Inflammatory macrophage treated with lipopolysaccharide for 1 hour (primary cell): Measurements from ENCODE around the gene XRCC1.
"Not testable (repeated sequence)": the region's sequence is repeated elsewhere in the genome, so short reads cannot be mapped to it uniquely, and the experiment has no call there.

Experiments
- DNase-seq, 2 donors: peaks; one replicate each; pipeline ENCODE4 v3.0.0-alpha.2; 2020 to 2022

XRCC1 gene

GRCh38 chr19:43575156-43575950, at the start of gene XRCC1, which contains the start of gene PINLYP:
Gene XRCC1, minus strand, starts transcription at chr19:43575527. Its CDS starts 69 bp downstream, at chr19:43575458.
Gene PINLYP, plus strand, starts transcription at chr19:43575801. Its CDS starts 1,391 bp downstream, at chr19:43577192.
- peak; percentile 98 to 99 for DNase-seq

GRCh38 chr19:43624933-43625332, 49.6 kb upstream of the XRCC1 start:
- DNase-seq, result peak; percentile 40 to 50

GRCh38 chr19:43623889-43624670, 48.8 kb upstream of the XRCC1 start:
- no peak for DNase-seq

GRCh38 chr19:43622956-43623355, 47.6 kb upstream of the XRCC1 start:
- DNase-seq, result no peak

- DNase-seq, result no peak
Observed at GRCh38 chr19:43622070-43622469, 46.7 kb upstream of the XRCC1 start.

GRCh38 chr19:43620061-43621001, 45.0 kb upstream of the XRCC1 start:
- no peak for DNase-seq

GRCh38 chr19:43619262-43620060, 44.1 kb upstream of the XRCC1 start, which contains the start of gene ZNF428:
Gene ZNF428, minus strand, starts transcription at chr19:43619629. Its CDS starts 5,325 bp downstream, at chr19:43614304.
- peak; percentile 86 to 88 for DNase-seq

- no peak for DNase-seq
Observed at GRCh38 chr19:43618921-43619261, 43.6 kb upstream of the XRCC1 start.

GRCh38 chr19:43616954-43617353, 41.6 kb upstream of the XRCC1 start:
- DNase-seq, result no peak

GRCh38 chr19:43616306-43616705, 41.0 kb upstream of the XRCC1 start:
- DNase-seq, result no peak

- DNase-seq, result no peak
Observed at GRCh38 chr19:43612374-43612773, 37.0 kb upstream of the XRCC1 start.

- no peak for DNase-seq
Observed at GRCh38 chr19:43611788-43612187, 36.5 kb upstream of the XRCC1 start, which contains the start of gene SRRM5. Gene SRRM5, plus strand, starts transcription at chr19:43612088. Its CDS starts 34 bp downstream, at chr19:43612122.

- DNase-seq, result no peak
Observed at GRCh38 chr19:43610493-43610892, 35.2 kb upstream of the XRCC1 start.

GRCh38 chr19:43609872-43610271, 34.5 kb upstream of the XRCC1 start:
- DNase-seq, result no peak

- no peak for DNase-seq
Observed at GRCh38 chr19:43607238-43608205, 32.2 kb upstream of the XRCC1 start.

GRCh38 chr19:43606569-43607229, 31.4 kb upstream of the XRCC1 start:
- DNase-seq, result no peak

- no peak for DNase-seq
Observed at GRCh38 chr19:43605875-43606568, 30.7 kb upstream of the XRCC1 start.

- DNase-seq, result not testable (repeated sequence)
Observed at GRCh38 chr19:43600326-43600725, 25.0 kb upstream of the XRCC1 start.

- DNase-seq, result no peak
Observed at GRCh38 chr19:43599635-43600295, 24.4 kb upstream of the XRCC1 start.
